SK-N-MC (cell line): ENCODE data around the gene WASHC4.

Experiments used
- EZH2 ChIP-seq: fragments of 200-600 bp; sonication (generic); IDR thresholded peaks from one replicate; pipeline ENCODE4 v1.6.1; 2017; ENCODE audit warnings: antibody characterized with exemption
- FOXP2 ChIP-seq: optimal IDR thresholded peaks from 2 replicates; pipeline ENCODE3; 2011; ENCODE audit warnings: mild to moderate bottlenecking, moderate library complexity; ENCODE audit not compliant: insufficient read depth; ENCODE audit errors: extremely low read length, control extremely low read depth
- POLR2AphosphoS5 ChIP-seq: IDR thresholded peaks from 2 replicates; pipeline ENCODE4 v1.6.1; 2012; ENCODE audit warnings: mild to moderate bottlenecking, low read depth, low read length, borderline replicate concordance

- TF ChIP-seq EZH2 (no peak), POLR2AphosphoS5 (no peak), FOXP2 (no peak)
Observed at GRCh38 chr12:105164068-105164467, 56.5 kb downstream of the WASHC4 start.
